Activated T-cell treated with anti-CD3 and anti-CD28 coated beads, Interleukin-2, amount 50 U/mL, for 4 hours (primary cell): ENCODE measurements around the gene EXOSC7. TPM values are rescaled to one million over a fixed set of nuclear protein-coding genes. Genes with fewer than 3 reads are reported as not detected.

Experiments
- ATAC-seq, 2 donors: fragments of 200-7000 bp; cut with Tn5 transposase; one replicate each; pipeline ENCODE4 v1.10.0; 2021
- DNase-seq: peaks from one replicate; pipeline ENCODE4 v3.0.0-alpha.2; 2020
- H3K27me3 Mint-ChIP-seq: one replicate; pipeline ENCODE4 v1.8.0; 2021; ENCODE audit warnings: low read depth, mixed read lengths
- H3K36me3 Mint-ChIP-seq: one replicate; pipeline ENCODE4 v1.8.0; 2022; ENCODE audit warnings: mixed read lengths; ENCODE audit not compliant: insufficient read depth
- H3K4me1 Mint-ChIP-seq: one replicate; pipeline ENCODE4 v1.8.0; 2021; ENCODE audit warnings: low read depth, mixed read lengths
- H3K4me3 Mint-ChIP-seq: one replicate; pipeline ENCODE4 v1.8.0; 2021; ENCODE audit warnings: mild to moderate bottlenecking, moderate library complexity, mixed read lengths
- H3K9me3 Mint-ChIP-seq: one replicate; pipeline ENCODE4 v1.8.0; 2021; ENCODE audit warnings: mixed read lengths
- total RNA-seq, 3 donors: library from RNA; stranded (reverse); gene quantifications; one replicate each; pipeline ENCODE4 v1.2.1, GENCODE V29; 2021

EXOSC7 gene
- total RNA-seq, 3 donors from 2014 or later = 75.4 to 88.8 (median 83.4) TPM

GRCh38 chr3:45055411-45056143, 79.5 kb downstream of the EXOSC7 start:
- no peak for DNase-seq

GRCh38 chr3:45056608-45057301, 80.7 kb downstream of the EXOSC7 start:
- Mint-ChIP-seq H3K36me3 (no peaks in the 10 kb centered on the region), H3K27me3 (peaks cover 8% of the 10 kb centered on the region), H3K4me3 (no peak overlapping the region), H3K4me1 (peaks cover 9% of the 10 kb centered on the region), H3K9me3 (no peaks in the 10 kb centered on the region)
- ATAC-seq (no peak), DNase-seq (no peak)

More at GRCh38 chr3:45055411-45056143, 79.5 kb downstream of the EXOSC7 start:
- Mint-ChIP-seq H3K27me3 (peaks cover 8% of the 10 kb centered on the region), H3K4me1 (peaks cover 9% of the 10 kb centered on the region), H3K4me3 (no peak overlapping the region), H3K36me3 (no peaks in the 10 kb centered on the region), H3K9me3 (no peaks in the 10 kb centered on the region)
- no peak for ATAC-seq

DNA sequence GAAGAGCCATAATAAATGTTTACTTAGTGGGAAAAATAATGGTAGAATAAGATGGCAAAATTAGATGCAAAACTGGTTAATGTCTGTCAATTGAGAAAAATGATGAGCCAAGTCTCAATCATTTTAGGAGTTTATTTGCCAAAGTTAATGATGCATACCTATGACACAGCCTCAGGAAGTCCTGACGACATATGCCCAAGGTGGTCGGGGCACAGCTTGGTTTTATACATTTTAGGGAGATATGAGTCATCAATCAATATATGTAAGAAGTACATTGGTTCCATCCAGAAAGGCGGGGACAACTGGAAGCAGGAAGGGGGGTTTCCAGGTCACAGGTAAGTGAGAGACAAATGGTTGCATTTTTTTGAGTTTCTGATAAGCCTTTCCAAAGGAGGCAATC, 81.5 kb downstream of the EXOSC7 start:
- Mint-ChIP-seq H3K4me1 (peaks cover 9% of the 10 kb centered on the region), H3K36me3 (no peaks in the 10 kb centered on the region), H3K27me3 (peaks cover 8% of the 10 kb centered on the region), H3K4me3 (no peak overlapping the region), H3K9me3 (no peaks in the 10 kb centered on the region)
- no peak for DNase-seq
- no peak for ATAC-seq

GRCh38 chr3:45059132-45059531, 83.1 kb downstream of the EXOSC7 start:
- no peak for DNase-seq
- ATAC-seq = no peak
- Mint-ChIP-seq H3K9me3 (no peaks in the 10 kb centered on the region), H3K36me3 (no peaks in the 10 kb centered on the region), H3K4me1 (peaks cover 5% of the 10 kb centered on the region), H3K4me3 (no peak overlapping the region), H3K27me3 (peaks cover 8% of the 10 kb centered on the region)

DNA sequence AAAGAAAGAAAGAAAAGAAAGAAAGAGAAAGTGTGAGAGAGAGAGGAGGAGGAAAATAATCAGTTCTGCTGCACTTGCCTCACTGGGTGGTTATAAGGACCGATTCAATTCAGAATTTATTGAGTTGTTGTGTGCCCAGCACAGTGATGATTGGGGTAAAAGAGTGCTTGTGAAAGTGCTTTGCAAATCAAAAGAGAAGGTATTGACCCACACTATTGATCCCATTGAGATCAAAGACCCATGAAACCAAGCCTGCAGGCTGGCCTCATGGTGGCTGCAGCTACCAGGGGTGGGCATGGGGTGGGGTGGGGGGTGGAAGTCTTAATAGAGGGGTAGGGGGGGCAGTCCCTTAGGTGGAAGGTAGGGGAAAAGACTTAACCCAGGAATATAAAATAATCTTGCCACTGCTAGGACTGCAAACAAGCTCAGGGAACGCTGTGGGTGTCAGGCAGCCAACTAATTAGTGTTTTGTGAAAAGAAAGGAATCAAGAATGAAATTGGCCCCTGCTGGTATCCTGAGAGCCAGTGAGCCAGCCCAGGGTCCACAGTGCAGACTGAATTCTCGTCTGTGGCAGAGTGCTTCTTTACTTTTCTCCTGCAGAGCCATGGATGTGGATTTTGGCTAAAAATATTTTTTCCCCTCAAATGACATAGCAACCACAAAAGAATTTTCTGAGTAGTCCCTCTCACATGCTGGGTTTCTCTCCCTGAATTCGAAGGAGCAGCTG, 84.3 kb downstream of the EXOSC7 start:
- ATAC-seq (no peak), DNase-seq (no peak)
- Mint-ChIP-seq H3K9me3 (no peaks in the 10 kb centered on the region), H3K4me1 (peaks cover 15% of the 10 kb centered on the region), H3K27me3 (peaks cover 8% of the 10 kb centered on the region), H3K4me3 (no peak overlapping the region), H3K36me3 (no peaks in the 10 kb centered on the region)

Other genes starting within 250 kb of the EXOSC7 start
- gene ZNF501, start 246.6 kb upstream of the EXOSC7 start, total RNA-seq = 1 to 10 TPM; 2.2 to 3.0 (median 2.5) TPM
- gene KIAA1143, start 214.6 kb upstream of the EXOSC7 start, total RNA-seq = 10 to 100 TPM; 35.5 to 42.2 (median 40.7) TPM
- 1 to 10 TPM; 4.7 to 6.2 (median 6.1) TPM for gene KIF15, start 214.4 kb upstream of the EXOSC7 start, total RNA-seq
- gene TMEM42, start 114.3 kb upstream of the EXOSC7 start, total RNA-seq = 1 to 10 TPM; 4.9 to 6.1 (median 5.5) TPM
- gene TGM4, start 101.6 kb upstream of the EXOSC7 start, total RNA-seq = not detected
- gene ZDHHC3, start 70 bp upstream of the EXOSC7 start, total RNA-seq = 10 to 100 TPM; 33.6 to 44.5 (median 34.6) TPM
- under 1 TPM; 0.30 to 0.40 (median 0.38) TPM for gene CLEC3B, start 50.1 kb downstream of the EXOSC7 start, total RNA-seq
- gene CDCP1, start 170.1 kb downstream of the EXOSC7 start, total RNA-seq = 1 to 10 TPM in 2 of 3 donors, under 1 TPM in 1; 0.63 to 2.3 (median 1.0) TPM